IMR-90 (cell line): ENCODE data around the gene EPHB1. TPM values are rescaled to one million over a fixed set of nuclear protein-coding genes. Genes with fewer than 3 reads are reported as not detected.

Source experiments
- ATAC-seq: fragments of 200-7000 bp; cut with Tn5 transposase; 2 replicates; pipeline ENCODE4 v1.9.1; 2020; ENCODE audit warnings: low read depth, mild to moderate bottlenecking, moderate library complexity
- BruUV-seq: library from RNA; stranded (reverse); fragments of 400-500 nt; replicated peaks from 2 replicates; lab custom pipeline; 2021; lab: Mats Ljungman, UMichigan
- CTCF ChIA-PET: fragments of 300-600 bp; formaldehyde crosslinking; extraction: SDS; loops from one replicate; lab custom pipeline; 2021; ENCODE audit warnings: antibody characterized with exemption; lab: Yijun Ruan, JAX
- POLR2A ChIA-PET: fragments of 300-600 bp; sonication (Branson Sonifier 250); formaldehyde crosslinking; loops from one replicate; lab custom pipeline; 2022; ENCODE audit warnings: antibody characterized with exemption; ENCODE audit not compliant: unreplicated experiment; lab: Charles Lee
- DNase-seq: peaks from one replicate; pipeline ENCODE4 v3.0.0; 2013
- H2AFZ ChIP-seq: replicated peaks from 2 replicates; pipeline ENCODE3; 2013; ENCODE audit warnings: low read length, mild to moderate bottlenecking; ENCODE audit not compliant: poor library complexity
- H2AK5ac ChIP-seq: 2 replicates; pipeline ENCODE4 v1.6.1; 2013; ENCODE audit warnings: low read depth, low read length, inconsistent platforms
- H2AK9ac ChIP-seq: replicated peaks from 2 replicates; pipeline ENCODE3; 2013; ENCODE audit warnings: mild to moderate bottlenecking, low read depth, low read length, moderate library complexity; ENCODE audit not compliant: poor library complexity
- H2BK120ac ChIP-seq: 2 replicates; pipeline ENCODE4 v1.6.1; 2013; ENCODE audit warnings: low read depth, low read length, inconsistent platforms
- H2BK15ac ChIP-seq: 3 replicates; pipeline ENCODE4 v1.6.1; 2013; ENCODE audit warnings: low read depth, low read length, inconsistent platforms
- H2BK20ac ChIP-seq: 2 replicates; pipeline ENCODE4 v1.6.1; 2013; ENCODE audit warnings: low read depth, mild to moderate bottlenecking, inconsistent platforms, low read length, moderate library complexity
- H2BK5ac ChIP-seq: 2 replicates; pipeline ENCODE4 v1.6.1; 2013; ENCODE audit warnings: mild to moderate bottlenecking, low read depth, low read length, inconsistent platforms; ENCODE audit not compliant: poor library complexity, severe bottlenecking
- H3K14ac ChIP-seq: replicated peaks from 2 replicates; pipeline ENCODE4 v1.6.1; 2013; ENCODE audit warnings: low read depth, low read length, inconsistent platforms
- H3K18ac ChIP-seq: 2 replicates; pipeline ENCODE4 v1.6.1; 2013; ENCODE audit warnings: low read depth, low read length, control low read depth
- H3K23ac ChIP-seq: 2 replicates; pipeline ENCODE4 v1.6.1; 2013; ENCODE audit warnings: low read depth, low read length, inconsistent platforms
- H3K27ac ChIP-seq: 2 replicates; pipeline ENCODE4 v1.5.1; 2013; ENCODE audit warnings: mild to moderate bottlenecking, control low read depth, low read length; ENCODE audit not compliant: insufficient read depth
- H3K27me3 ChIP-seq: 2 replicates; pipeline ENCODE4 v1.6.1; 2013; ENCODE audit warnings: low read length; ENCODE audit not compliant: control insufficient read depth, insufficient read depth
- H3K36me3 ChIP-seq: 2 replicates; pipeline ENCODE4 v1.6.1; 2013; ENCODE audit warnings: low read length, mixed read lengths; ENCODE audit not compliant: control insufficient read depth, insufficient read depth
- H3K4ac ChIP-seq: 2 replicates; pipeline ENCODE4 v1.6.1; 2013; ENCODE audit warnings: low read depth, low read length, inconsistent platforms
- H3K4me1 ChIP-seq: 2 replicates; pipeline ENCODE4 v1.6.1; 2013; ENCODE audit warnings: low read length, mixed read lengths; ENCODE audit not compliant: control insufficient read depth, insufficient read depth
- H3K4me2 ChIP-seq: 2 replicates; pipeline ENCODE4 v1.6.1; 2013; ENCODE audit warnings: low read depth, mild to moderate bottlenecking, control low read depth, low read length, moderate library complexity
- H3K4me3 ChIP-seq: 2 replicates; pipeline ENCODE4 v1.5.1; 2013; ENCODE audit warnings: low read depth, mild to moderate bottlenecking, control low read depth, low read length, moderate library complexity; ENCODE audit not compliant: insufficient read depth
- H3K56ac ChIP-seq: 2 replicates; pipeline ENCODE4 v1.6.1; 2013; ENCODE audit warnings: low read length, inconsistent platforms; ENCODE audit not compliant: insufficient read depth; ENCODE audit errors: extremely low read depth
- H3K79me1 ChIP-seq, 2 experiments: 2 replicates each; pipeline ENCODE4 v1.6.1; 2013; ENCODE audit warnings: low read length in 2 of 2, inconsistent platforms in 1 of 2, low read depth in 1 of 2
- H3K9ac ChIP-seq: 2 replicates; pipeline ENCODE4 v1.6.1; 2013; ENCODE audit warnings: low read depth, low read length, control low read depth
- H3K9me1 ChIP-seq: 2 replicates; pipeline ENCODE4 v1.6.1; 2013; ENCODE audit warnings: low read length, inconsistent platforms; ENCODE audit not compliant: insufficient read depth
- H3K9me3 ChIP-seq: 2 replicates; pipeline ENCODE4 v1.6.1; 2013; ENCODE audit warnings: low read length; ENCODE audit not compliant: control insufficient read depth, insufficient read depth
- H4K20me1 ChIP-seq: 2 replicates; pipeline ENCODE4 v1.6.1; 2013; ENCODE audit warnings: low read length, inconsistent platforms; ENCODE audit not compliant: insufficient read depth
- H4K5ac ChIP-seq: 2 replicates; pipeline ENCODE4 v1.6.1; 2013; ENCODE audit warnings: mild to moderate bottlenecking, low read depth, low read length, control low read depth
- H4K8ac ChIP-seq, 2 experiments: 2 replicates each; pipeline ENCODE4 v1.6.1; 2013; ENCODE audit warnings: low read depth in 2 of 2, low read length in 2 of 2, control low read depth in 1 of 2, inconsistent platforms in 1 of 2
- H4K91ac ChIP-seq: 2 replicates; pipeline ENCODE4 v1.6.1; 2013; ENCODE audit warnings: low read depth, low read length, inconsistent platforms; ENCODE audit not compliant: insufficient read depth
- BHLHE40 ChIP-seq: fragments of 150-350 bp; IDR thresholded peaks from 2 replicates; pipeline ENCODE4 v1.6.1; 2016; ENCODE audit warnings: mild to moderate bottlenecking, low read depth, low read length
- CEBPB ChIP-seq: IDR thresholded peaks from 2 replicates; pipeline ENCODE4 v1.6.1; 2012; ENCODE audit warnings: low read depth, low read length, improper control_type of control experiment
- CHD1 ChIP-seq: IDR thresholded peaks from 2 replicates; pipeline ENCODE4 v1.6.1; 2012; ENCODE audit warnings: low read depth, low read length, improper control_type of control experiment
- CTCF ChIP-seq: conservative IDR thresholded peaks from 2 replicates; pipeline ENCODE4 v1.5.1; 2012; ENCODE audit warnings: mild to moderate bottlenecking, low read depth, low read length, improper control_type of control experiment
- ELK1 ChIP-seq: fragments of 150-350 bp; IDR thresholded peaks from 2 replicates; pipeline ENCODE4 v1.6.1; 2016; ENCODE audit warnings: low read depth, mild to moderate bottlenecking, low read length, moderate library complexity, borderline replicate concordance
- MAFK ChIP-seq: IDR thresholded peaks from 2 replicates; pipeline ENCODE4 v1.6.1; 2012; ENCODE audit warnings: low read depth, low read length, improper control_type of control experiment
- MAZ ChIP-seq: IDR thresholded peaks from 2 replicates; pipeline ENCODE4 v1.6.1; 2012; ENCODE audit warnings: low read depth, mild to moderate bottlenecking, low read length, improper control_type of control experiment, moderate library complexity, borderline replicate concordance
- NFE2L2 ChIP-seq: fragments of 150-350 bp; IDR thresholded peaks from 2 replicates; pipeline ENCODE4 v1.6.1; 2016; ENCODE audit warnings: low read depth, mild to moderate bottlenecking, low read length
- POLR2A ChIP-seq: IDR thresholded peaks from 2 replicates; pipeline ENCODE4 v1.6.1; 2012; ENCODE audit warnings: mild to moderate bottlenecking, low read depth, low read length
- RAD21 ChIP-seq: IDR thresholded peaks from 2 replicates; pipeline ENCODE4 v1.6.1; 2012; ENCODE audit warnings: low read length, improper control_type of control experiment
- RFX5 ChIP-seq: IDR thresholded peaks from 2 replicates; pipeline ENCODE4 v1.8.0; 2012; ENCODE audit warnings: low read depth, mild to moderate bottlenecking, low read length, moderate library complexity
- SMC3 ChIP-seq: fragments of 150-350 bp; IDR thresholded peaks from 2 replicates; pipeline ENCODE4 v1.6.1; 2016; ENCODE audit warnings: low read depth, mild to moderate bottlenecking, antibody characterized with exemption, low read length, moderate library complexity
- WGBS, 2 experiments: methylation state at CpG; one replicate each; pipeline versions ENCODE4 v1.1.5 to v1.1.7; 2013; ENCODE audit warnings: missing lambda C conversion rate in 2 of 2; ENCODE audit not compliant: insufficient read length in 1 of 2; ENCODE audit errors: extremely low coverage in 2 of 2; 5-methylcytosine and 5-hydroxymethylcytosine counted together
- dilution Hi-C: fragments of 300-500 bp; cut with HindIII; formaldehyde crosslinking; loops from one replicate; pipeline ENCODE4 v1.14.3; 2018; ENCODE audit warnings: low sequenced_read_pairs; ENCODE audit not compliant: unreplicated experiment
- in situ Hi-C: fragments of 300-500 bp; cut with MboI; formaldehyde crosslinking; loops from 3 replicates; pipeline ENCODE4 v1.14.3; 2019; ENCODE audit warnings: low sequenced_read_pairs, inconsistent platforms, mixed read lengths
- intact Hi-C: fragments of 100-400 bp; cut with micrococcal nuclease; formaldehyde crosslinking; loops from 2 replicates; pipeline ENCODE4 v1.10.0; 2022
- polyA plus RNA-seq, 3 experiments: library from polyadenylated mRNA; depleted of rRNA; stranded (reverse); fragments of >200 nt; gene quantifications; 2 replicates each; pipeline ENCODE4 v1.2.3, GENCODE V29; 2012; ENCODE audit warnings: low replicate concordance in 1 of 3
- total RNA-seq: library from RNA; depleted of rRNA; stranded (reverse); fragments of >200 nt; gene quantifications from 2 replicates; pipeline ENCODE4 v1.2.3, GENCODE V29; 2012

The EPHB1 gene
- total and polyA plus RNA-seq, 2 of the 4 experiments (the other 2 are of a cell fraction): 0.17 to 0.36 TPM

GRCh38 chr3:134816623-134817022 lies 21.6 kb downstream of the EPHB1 start:
- H4K5ac ChIP-seq: no peak overlapping the region
- H3K56ac ChIP-seq: no peak overlapping the region
- BruUV-seq: no TSS peak
- H3K79me1 ChIP-seq: no peaks in the 10 kb centered on the region
- no peaks in the 10 kb centered on the region for H4K20me1 ChIP-seq
- no peaks in the 10 kb centered on the region for H3K9me3 ChIP-seq
- H3K14ac ChIP-seq: no peak overlapping the region
- H2BK120ac ChIP-seq: no peak overlapping the region
- H2BK20ac ChIP-seq: no peak overlapping the region
- in situ Hi-C loops (no loop called here), dilution Hi-C loops (no loop called here), intact Hi-C loops (no loop called here)
- no peak overlapping the region for H2AK5ac ChIP-seq
- no peaks in the 10 kb centered on the region for H3K9me1 ChIP-seq
- H3K27ac ChIP-seq: no peak overlapping the region
- ATAC-seq (no peak), DNase-seq (no peak)
- ChIA-PET POLR2A (no interaction called here), CTCF (no interaction called here)
- no peak overlapping the region for H4K91ac ChIP-seq
- no peak overlapping the region for H3K4me3 ChIP-seq
- no peaks in the 10 kb centered on the region for H3K4me1 ChIP-seq
- no peak overlapping the region for H3K23ac ChIP-seq
- no peak overlapping the region for H2BK15ac ChIP-seq
- no peak overlapping the region for H2BK5ac ChIP-seq
- H2AK9ac ChIP-seq: no peak overlapping the region
- no peak overlapping the region for H3K4me2 ChIP-seq
- no peak overlapping the region for H3K18ac ChIP-seq
- 60% methylated on average over 1 of the region's 7 CpGs; no CpG with 5 or more reads in 1 of the 2 experiments for WGBS, 2 experiments
- TF ChIP-seq POLR2A (no peak), NFE2L2 (no peak), MAFK (no peak), RFX5 (no peak), MAZ (no peak), RAD21 (no peak), SMC3 (no peak), ELK1 (no peak), CTCF (no peak), CHD1 (no peak), BHLHE40 (no peak), CEBPB (no peak)
- no peak overlapping the region for H3K9ac ChIP-seq
- H3K4ac ChIP-seq: no peak overlapping the region
- H2AFZ ChIP-seq: no peak overlapping the region
- H3K36me3 ChIP-seq: no peaks in the 10 kb centered on the region
- no peak overlapping the region for H4K8ac ChIP-seq
- H3K27me3 ChIP-seq: no peaks in the 10 kb centered on the region; the same call in 1 of the 2 replicates
